Tibial artery (tissue), 4 donors: ENCODE results near the gene RUSC2.
"Not testable (repeated sequence)": the region's sequence is repeated elsewhere in the genome, so short reads cannot be mapped to it uniquely, and the experiment has no call there.

ENCODE experiments used
- DNase-seq, 2 donors: peaks; one replicate each; pipeline ENCODE4 v3.0.0-alpha.2; 2019
- H3K27ac ChIP-seq, 2 donors: fragments of 200-600 bp; sonication (generic) in 1 of 2; 1 replicate in 1 of 2; 2 replicates in 1 of 2; pipeline ENCODE4 v1.5.1; 2018 to 2019; ENCODE audit warnings: mild to moderate bottlenecking in 1 of 2
- H3K27me3 ChIP-seq, 2 donors: fragments of 200-600 bp; sonication (generic) in 1 of 2; one replicate each; pipeline versions ENCODE4 v1.5.1 to v1.6.0; 2016 to 2019
- H3K36me3 ChIP-seq, 3 donors: fragments of 200-600 bp; sonication (generic) in 2 of 3; one replicate each; pipeline ENCODE4 v1.5.1; 2016 to 2019; ENCODE audit warnings: mild to moderate bottlenecking in 2 of 3
- H3K4me1 ChIP-seq, 4 donors: fragments of 200-600 bp; sonication (generic) in 2 of 4; 1 replicate in 3 of 4; 2 replicates in 1 of 4; pipeline ENCODE4 v1.5.1; 2016 to 2019
- H3K4me3 ChIP-seq, 2 donors: fragments of 200-600 bp; sonication (generic) in 1 of 2; 1 replicate in 1 of 2; 2 replicates in 1 of 2; pipeline ENCODE4 v1.5.1; 2018 to 2019; ENCODE audit warnings: mild to moderate bottlenecking in 2 of 2
- H3K9me3 ChIP-seq, 3 donors: fragments of 200-600 bp; sonication (generic) in 1 of 3; one replicate each; pipeline ENCODE4 v1.5.1; 2016 to 2019
- intact Hi-C: fragments of 100-400 bp; cut with DNase I; formaldehyde crosslinking; loops from one replicate; pipeline ENCODE4 v1.15.0; 2023; ENCODE audit warnings: low total_unique reads
- TF ChIP-seq, protein P1 (sequence below), 2 experiments: fragments of 200-600 bp in 1 of 2; fragments of 450-650 bp in 1 of 2; IDR thresholded peaks; one replicate each; pipeline ENCODE4 v1.5.1; 2017 to 2019; ENCODE audit warnings: antibody characterized with exemption in 2 of 2, mild to moderate bottlenecking in 1 of 2, moderate library complexity in 1 of 2

The RUSC2 gene

DNA sequence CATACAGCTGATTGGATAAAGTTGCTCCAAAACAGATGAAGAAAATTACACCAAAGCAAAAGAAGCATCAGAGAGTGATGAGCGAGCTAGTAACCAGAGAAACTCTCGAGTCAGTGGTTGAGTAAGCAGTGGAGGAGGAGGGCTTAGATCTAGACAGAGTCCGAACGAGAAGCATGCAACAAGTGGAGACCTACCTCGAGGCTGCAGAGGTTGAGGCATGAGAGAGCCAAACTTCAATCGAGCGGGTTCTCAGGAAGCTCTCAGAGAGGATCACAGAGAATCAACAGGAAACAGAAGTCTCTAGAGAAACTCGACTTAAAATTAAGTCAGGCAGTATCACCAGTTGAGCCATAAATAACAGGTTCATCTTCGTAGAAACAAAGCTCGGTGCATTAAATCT lies 6.1 kb downstream of the RUSC2 start:
- intact Hi-C loops, result no loop called here
- no peak for DNase-seq
- TF ChIP-seq, protein P1, sequence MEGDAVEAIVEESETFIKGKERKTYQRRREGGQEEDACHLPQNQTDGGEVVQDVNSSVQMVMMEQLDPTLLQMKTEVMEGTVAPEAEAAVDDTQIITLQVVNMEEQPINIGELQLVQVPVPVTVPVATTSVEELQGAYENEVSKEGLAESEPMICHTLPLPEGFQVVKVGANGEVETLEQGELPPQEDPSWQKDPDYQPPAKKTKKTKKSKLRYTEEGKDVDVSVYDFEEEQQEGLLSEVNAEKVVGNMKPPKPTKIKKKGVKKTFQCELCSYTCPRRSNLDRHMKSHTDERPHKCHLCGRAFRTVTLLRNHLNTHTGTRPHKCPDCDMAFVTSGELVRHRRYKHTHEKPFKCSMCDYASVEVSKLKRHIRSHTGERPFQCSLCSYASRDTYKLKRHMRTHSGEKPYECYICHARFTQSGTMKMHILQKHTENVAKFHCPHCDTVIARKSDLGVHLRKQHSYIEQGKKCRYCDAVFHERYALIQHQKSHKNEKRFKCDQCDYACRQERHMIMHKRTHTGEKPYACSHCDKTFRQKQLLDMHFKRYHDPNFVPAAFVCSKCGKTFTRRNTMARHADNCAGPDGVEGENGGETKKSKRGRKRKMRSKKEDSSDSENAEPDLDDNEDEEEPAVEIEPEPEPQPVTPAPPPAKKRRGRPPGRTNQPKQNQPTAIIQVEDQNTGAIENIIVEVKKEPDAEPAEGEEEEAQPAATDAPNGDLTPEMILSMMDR (IDR thresholded peaks at IDR 0.05), result no peak
- H3K9me3 ChIP-seq, result no peaks in the 10 kb centered on the region
- H3K27ac ChIP-seq, result peak overlapping the region; percentile 80 to 83
- H3K36me3 ChIP-seq, result no peaks in the 10 kb centered on the region
- H3K4me3 ChIP-seq, result no peak overlapping the region
- H3K4me1 ChIP-seq, result peaks cover 0 to 63% (median 20%) of the 10 kb centered on the region in 4 donors
- no peaks in the 10 kb centered on the region for H3K27me3 ChIP-seq

DNA sequence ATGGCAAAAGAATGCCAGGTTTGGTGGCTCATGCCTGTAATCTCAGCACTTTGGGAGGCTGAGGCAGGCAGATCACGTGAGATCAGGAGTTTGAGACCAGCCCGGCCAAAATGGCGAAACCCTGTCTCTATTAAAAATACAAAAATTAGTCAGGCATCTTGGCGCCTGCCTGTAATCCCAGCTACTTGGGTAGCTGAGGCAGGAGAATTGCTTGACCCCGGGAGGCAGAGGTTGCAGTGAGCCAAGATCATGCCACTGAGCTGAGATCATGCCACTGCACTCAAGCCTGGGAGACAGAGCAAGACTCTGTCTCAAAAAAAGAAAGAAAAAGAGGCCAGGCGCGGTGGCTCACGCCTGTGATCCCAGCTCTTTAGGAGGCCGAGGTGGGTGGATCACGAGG lies 8.3 kb downstream of the RUSC2 start:
- H3K9me3 ChIP-seq, H3K36me3 ChIP-seq, H3K27me3 ChIP-seq, H3K4me3 ChIP-seq, intact Hi-C loops: not testable (repeated sequence)
- peaks cover 0 to 77% (median 27%) of the 10 kb centered on the region in 4 donors for H3K4me1 ChIP-seq
- peak; percentile 50 to 89 for DNase-seq
- H3K27ac ChIP-seq, result peak overlapping the region; percentile 80 to 83

DNA sequence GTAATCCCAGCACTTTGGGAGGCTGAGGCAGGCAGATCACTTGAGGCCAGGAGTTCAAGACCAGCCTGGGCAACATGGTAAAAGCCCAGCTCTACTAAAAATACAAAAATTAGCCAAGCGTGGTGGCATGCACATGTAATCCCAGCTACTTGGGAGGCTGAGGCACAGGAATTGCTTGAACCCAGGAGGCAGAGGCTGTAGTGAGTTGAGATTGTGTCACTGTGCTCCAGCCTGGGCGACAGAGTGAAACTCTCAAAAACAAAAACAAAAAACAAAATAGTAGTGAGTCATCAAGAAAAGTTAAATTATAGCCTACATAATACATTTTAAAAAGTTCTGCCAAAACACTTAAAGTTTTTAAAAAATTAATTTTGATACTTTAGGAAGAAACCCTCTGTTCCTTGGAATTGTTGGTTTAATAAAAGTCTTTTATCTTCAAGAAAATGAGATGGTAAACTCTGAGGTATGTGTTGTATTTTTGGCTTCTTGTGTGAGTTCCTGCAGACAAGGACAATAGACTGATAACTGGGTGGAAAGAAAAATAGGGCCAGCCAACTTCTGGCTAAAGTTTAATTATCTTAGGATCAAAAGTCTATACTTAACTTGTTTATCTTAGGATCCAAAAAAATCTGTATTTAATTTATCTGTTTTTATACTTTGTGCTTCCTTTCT lies 9.3 kb downstream of the RUSC2 start:
- intact Hi-C loops, result no loop called here
- peaks cover 0 to 77% (median 27%) of the 10 kb centered on the region in 4 donors for H3K4me1 ChIP-seq
- no peaks in the 10 kb centered on the region for H3K9me3 ChIP-seq
- H3K27me3 ChIP-seq, result no peaks in the 10 kb centered on the region
- H3K27ac ChIP-seq, result peak overlapping the region; percentile 80 to 83
- TF ChIP-seq, protein P1 (IDR thresholded peaks at IDR 0.05), result no peak
- no peaks in the 10 kb centered on the region for H3K36me3 ChIP-seq
- no peak for DNase-seq
- H3K4me3 ChIP-seq, result no peak overlapping the region

DNA sequence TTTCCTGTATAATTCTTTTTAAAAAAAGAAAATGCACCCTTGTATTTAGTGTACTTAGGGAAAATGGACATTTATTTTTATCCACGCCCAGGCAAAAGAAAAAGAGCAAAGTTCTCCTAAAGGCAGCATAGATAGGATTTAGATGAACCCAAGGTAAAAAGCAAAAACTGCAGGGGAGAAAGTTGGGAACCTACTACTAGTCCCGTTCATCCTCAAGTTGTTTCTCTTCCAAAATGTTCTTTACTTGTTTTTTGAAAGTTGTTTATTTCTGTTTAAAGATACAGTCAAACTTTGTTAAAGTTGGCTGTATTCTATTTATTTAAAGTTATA lies 9.8 kb downstream of the RUSC2 start:
- H3K4me1 ChIP-seq, result peaks cover 0 to 81% (median 29%) of the 10 kb centered on the region in 4 donors
- TF ChIP-seq, protein P1 (IDR thresholded peaks at IDR 0.05), result no peak
- no peak for DNase-seq
- no peaks in the 10 kb centered on the region for H3K9me3 ChIP-seq
- no peak overlapping the region for H3K4me3 ChIP-seq
- H3K27ac ChIP-seq, result peak overlapping the region; percentile 80 to 83
- intact Hi-C loops, result no loop called here
- H3K27me3 ChIP-seq, result no peaks in the 10 kb centered on the region
- H3K36me3 ChIP-seq, result no peaks in the 10 kb centered on the region

GRCh38 chr9:35500130-35500748 lies 10.3 kb downstream of the RUSC2 start:
- intact Hi-C loops, result no loop called here
- peaks cover 0 to 86% (median 31%) of the 10 kb centered on the region in 4 donors for H3K4me1 ChIP-seq
- H3K9me3 ChIP-seq, result no peaks in the 10 kb centered on the region
- no peaks in the 10 kb centered on the region for H3K27me3 ChIP-seq
- TF ChIP-seq, protein P1 (IDR thresholded peaks at IDR 0.05), result no peak
- no peak for DNase-seq
- H3K36me3 ChIP-seq, result no peaks in the 10 kb centered on the region
- no peak overlapping the region for H3K4me3 ChIP-seq
- H3K27ac ChIP-seq, result peak overlapping the region; percentile 80 to 83

DNA sequence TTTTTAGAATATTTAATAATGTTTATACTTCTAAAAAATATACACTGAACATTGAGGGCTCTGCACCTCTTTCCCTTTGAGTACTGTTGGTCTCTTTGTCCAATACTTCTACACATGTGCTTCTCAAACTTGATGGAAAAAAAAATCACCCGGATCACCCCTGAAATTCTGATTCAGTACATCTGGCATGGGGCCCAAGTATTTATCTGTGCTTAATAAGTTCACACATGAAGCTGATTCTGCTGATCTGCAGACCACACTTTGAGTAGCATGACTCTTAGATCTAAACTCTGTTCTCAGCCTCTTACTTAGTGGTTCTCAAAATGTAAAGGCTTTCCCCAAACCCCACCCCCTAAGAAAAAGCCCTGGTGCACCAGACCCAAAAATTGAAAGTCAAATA lies 12.0 kb downstream of the RUSC2 start:
- Histone ChIP-seq H3K27ac (peak overlapping the region; percentile 80 to 83), H3K9me3 (no peaks in the 10 kb centered on the region), H3K27me3 (no peaks in the 10 kb centered on the region), H3K36me3 (no peaks in the 10 kb centered on the region), H3K4me1 (peaks cover 0 to 81% (median 29%) of the 10 kb centered on the region in 4 donors), H3K4me3 (no peak overlapping the region)
- no peak for DNase-seq
- TF ChIP-seq, protein P1 (IDR thresholded peaks at IDR 0.05), result no peak
- intact Hi-C loops, result no loop called here
